Measurements from ENCODE around the gene NPW. TPM values are rescaled to one million over a fixed set of nuclear protein-coding genes. Genes with fewer than 3 reads are reported as not detected.

NPW gene
- total and polyA plus RNA-seq, 11 donors = 0.19 to 0.69 TPM; not detected in 9

- 93 to 97% (median 94%) methylated on average over 19 to 27 of the region's 27 CpGs for WGBS, 4 donors
- no peak overlapping the region for H3K27ac ChIP-seq
Observed at GRCh38 chr16:1998360-1998835, 21.2 kb upstream of the NPW start.

GRCh38 chr16:1998852-1999801 lies 20.5 kb upstream of the NPW start:
- no peak for ATAC-seq
- WGBS, 4 donors = 83 to 95% (median 93%) methylated on average over 19 to 39 of the region's 39 CpGs
- H3K36me3 ChIP-seq = peaks cover 0 to 72% (median 63%) of the 10 kb centered on the region in 9 donors
- no peaks in the 10 kb centered on the region for H3K9me3 ChIP-seq
- no peak overlapping the region for H3K27ac ChIP-seq
- H3K4me1 ChIP-seq = peaks cover 0 to 19% (median 8%) of the 10 kb centered on the region in 12 donors
- TF ChIP-seq CTCF (IDR thresholded peaks at IDR 0.05) = no peak
- TF ChIP-seq POLR2A (IDR thresholded peaks at IDR 0.05) = no peak
- H3K4me3 ChIP-seq = no peak overlapping the region
- intact Hi-C loops (cut with DNase I) = loop anchor here in 1 of 10 donors (10.0 kb wide), 1 partner anchor 134 kb away; no protein-coding TSS in a partner anchor
- no peaks in the 10 kb centered on the region for H3K27me3 ChIP-seq
- peak in 1 of 5 donors; percentile 62 for DNase-seq

More at GRCh38 chr16:1998360-1998835, 21.2 kb upstream of the NPW start:
- Histone ChIP-seq H3K36me3 (peaks cover 0 to 71% (median 63%) of the 10 kb centered on the region in 9 donors), H3K4me1 (peaks cover 0 to 12% (median under 1%) of the 10 kb centered on the region in 12 donors), H3K9me3 (no peaks in the 10 kb centered on the region), H3K27me3 (no peaks in the 10 kb centered on the region), H3K4me3 (no peak overlapping the region)
- intact Hi-C loops (cut with DNase I) = loop anchor here in 1 of 10 donors (10.0 kb wide), 1 partner anchor 134 kb away; no protein-coding TSS in a partner anchor
- TF ChIP-seq POLR2A (IDR thresholded peaks at IDR 0.05) = no peak
- ATAC-seq (no peak), DNase-seq (no peak)

- peaks cover 0 to 72% (median 63%) of the 10 kb centered on the region in 9 donors for H3K36me3 ChIP-seq
- 72 to 84% (median 82%) methylated on average over 16 to 28 of the region's 28 CpGs for WGBS, 4 donors
- H3K4me1 ChIP-seq = peaks cover 0 to 28% (median 16%) of the 10 kb centered on the region in 12 donors
- no peak for TF ChIP-seq POLR2A (IDR thresholded peaks at IDR 0.05)
- no peak for TF ChIP-seq CTCF (IDR thresholded peaks at IDR 0.05)
- intact Hi-C loops (cut with DNase I) = loop anchor here in 2 of 10 donors (10.0 kb wide), 3 partner anchors 135 to 505 kb away; partner anchors contain the start of gene TRAF7 (in 1 of the 2)
- ATAC-seq = no peak
- no peak overlapping the region for H3K27ac ChIP-seq
- no peaks in the 10 kb centered on the region for H3K9me3 ChIP-seq
- no peaks in the 10 kb centered on the region for H3K27me3 ChIP-seq
- H3K4me3 ChIP-seq = no peak overlapping the region
- DNase-seq = no peak
Observed at GRCh38 chr16:1999866-2000514, 19.6 kb upstream of the NPW start.

- WGBS, 4 donors = 94 to 96% (median 95%) methylated on average over 11 to 19 of the region's 19 CpGs
- Histone ChIP-seq H3K27me3 (no peaks in the 10 kb centered on the region), H3K4me1 (peaks cover 0 to 33% (median 23%) of the 10 kb centered on the region in 12 donors), H3K27ac (no peak overlapping the region), H3K9me3 (no peaks in the 10 kb centered on the region), H3K36me3 (peaks cover 0 to 72% (median 63%) of the 10 kb centered on the region in 9 donors), H3K4me3 (no peak overlapping the region)
- ATAC-seq (no peak), DNase-seq (no peak)
- TF ChIP-seq POLR2A (IDR thresholded peaks at IDR 0.05) = no peak
- TF ChIP-seq CTCF (IDR thresholded peaks at IDR 0.05) = no peak
- intact Hi-C loops (cut with DNase I) = loop anchor here in 2 of 10 donors (10.0 kb wide), 2 partner anchors 154 to 504 kb away; partner anchors contain the start of gene TRAF7 (in 1 of the 2)
Observed at GRCh38 chr16:2001035-2001434, 18.6 kb upstream of the NPW start.

Data from heart left ventricle (tissue), 16 donors.